ENCODE measurements around the gene VWA5B1. TPM values are rescaled to one million over a fixed set of nuclear protein-coding genes. Genes with fewer than 3 reads are reported as not detected.

VWA5B1 gene
- total RNA-seq, 3 donors from 2014 or later (not counting 1 experiment from before 2014, with no cell fraction given): not detected

DNA sequence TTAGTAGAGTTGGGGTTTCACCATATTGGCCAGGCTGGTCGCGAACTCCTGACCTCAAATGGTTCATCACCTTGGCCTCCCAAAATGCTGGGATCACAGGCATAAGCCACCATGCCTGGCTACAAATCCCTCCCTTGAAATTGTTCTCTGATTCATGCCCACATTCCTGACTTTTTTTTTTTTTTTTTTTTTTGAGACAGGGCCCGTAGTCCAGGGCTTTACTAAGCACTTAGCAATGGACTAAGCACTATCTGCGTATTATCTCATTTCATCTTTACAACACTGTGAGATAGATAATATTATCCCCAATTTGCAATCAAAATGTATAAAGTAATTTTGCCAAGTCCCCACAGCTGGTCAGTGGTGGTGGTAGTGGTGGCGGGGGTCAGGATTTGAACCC, 58.9 kb downstream of the VWA5B1 start:
- intact Hi-C loops (cut with micrococcal nuclease): no loop called here
- 94% methylated on average over 3 of the region's 5 CpGs for WGBS (ENCODE audit: insufficient coverage)
- peaks cover 2% of the 10 kb centered on the region in 2 donors for H3K9me3 Mint-ChIP-seq
- DNase-seq (no peak), ATAC-seq (no peak)
- H3K36me3 ChIP-seq (ENCODE audit: control insufficient read depth, insufficient read depth, low read length): no peaks in the 10 kb centered on the region
- peaks cover 6% of the 10 kb centered on the region for H3K27me3 ChIP-seq (ENCODE audit: control insufficient read depth, insufficient read depth, low read length)
- H3K36me3 Mint-ChIP-seq: peaks cover 8% of the 10 kb centered on the region
- no peaks in the 10 kb centered on the region for H3K9me3 ChIP-seq (ENCODE audit: control insufficient read depth, insufficient read depth, low read length)
- H3K4me1 Mint-ChIP-seq: no peaks in the 10 kb centered on the region
- no peaks in the 10 kb centered on the region for H3K4me1 ChIP-seq (ENCODE audit: control insufficient read depth, insufficient read depth, low read length)
- peaks cover 9 to 24% of the 10 kb centered on the region in 2 donors for H3K27me3 Mint-ChIP-seq (ENCODE audit: low read depth in 2 of 2)
- TF ChIP-seq CTCF (IDR thresholded peaks at IDR 0.05): no peak
- H3K27ac ChIP-seq (ENCODE audit: low read length): no peak overlapping the region
- no peak overlapping the region for H3K27ac Mint-ChIP-seq
- H3K4me3 ChIP-seq (ENCODE audit: low read length): no peak overlapping the region
- H3K4me3 Mint-ChIP-seq: no peak overlapping the region

- Histone ChIP-seq H3K27me3 (ENCODE audit: control insufficient read depth, insufficient read depth, low read length) (peaks cover 3% of the 10 kb centered on the region), H3K4me3 (ENCODE audit: low read length) (no peak overlapping the region), H3K36me3 (ENCODE audit: control insufficient read depth, insufficient read depth, low read length) (no peaks in the 10 kb centered on the region), H3K9me3 (ENCODE audit: control insufficient read depth, insufficient read depth, low read length) (no peaks in the 10 kb centered on the region), H3K27ac (ENCODE audit: low read length) (no peak overlapping the region), H3K4me1 (ENCODE audit: control insufficient read depth, insufficient read depth, low read length) (no peaks in the 10 kb centered on the region)
- Mint-ChIP-seq H3K27ac (no peak overlapping the region), H3K4me1 (no peaks in the 10 kb centered on the region), H3K36me3 (peaks cover 8% of the 10 kb centered on the region), H3K9me3 (peaks cover 2% of the 10 kb centered on the region in 2 donors), H3K4me3 (no peak overlapping the region), H3K27me3 (ENCODE audit: low read depth in 2 of 2) (peaks cover 6 to 20% of the 10 kb centered on the region in 2 donors)
- no peak for TF ChIP-seq CTCF (IDR thresholded peaks at IDR 0.05)
- intact Hi-C loops (cut with micrococcal nuclease): no loop called here
- ATAC-seq (no peak), DNase-seq (no peak)
- WGBS (ENCODE audit: insufficient coverage): 89% methylated on average over 11 of the region's 12 CpGs
Measured at GRCh38 chr1:20349971-20350370, 59.3 kb downstream of the VWA5B1 start.

DNA sequence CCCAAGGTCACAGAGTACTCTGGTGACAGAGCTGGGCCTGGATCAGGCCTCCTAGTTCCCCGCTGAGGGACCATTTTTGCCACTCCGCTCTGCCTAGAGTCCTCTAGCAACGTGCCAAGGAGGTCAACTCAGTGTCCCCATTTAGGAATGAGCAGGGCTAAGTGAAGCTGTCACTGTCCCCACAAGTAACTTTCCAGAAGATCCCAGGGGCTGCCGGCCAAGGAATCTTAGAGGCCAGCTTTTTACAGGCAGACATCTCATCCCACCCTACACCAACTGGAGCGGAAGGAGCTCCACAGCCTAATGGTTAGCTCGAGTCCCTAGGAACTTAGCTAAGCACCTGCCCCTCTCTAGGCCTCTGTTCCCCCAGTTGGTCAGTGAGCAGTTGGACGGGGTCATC, 59.7 kb downstream of the VWA5B1 start:
- Histone ChIP-seq H3K4me1 (ENCODE audit: control insufficient read depth, insufficient read depth, low read length) (no peaks in the 10 kb centered on the region), H3K36me3 (ENCODE audit: control insufficient read depth, insufficient read depth, low read length) (no peaks in the 10 kb centered on the region), H3K27ac (ENCODE audit: low read length) (no peak overlapping the region), H3K4me3 (ENCODE audit: low read length) (no peak overlapping the region), H3K27me3 (ENCODE audit: control insufficient read depth, insufficient read depth, low read length) (no peaks in the 10 kb centered on the region), H3K9me3 (ENCODE audit: control insufficient read depth, insufficient read depth, low read length) (no peaks in the 10 kb centered on the region)
- Mint-ChIP-seq H3K9me3 (peaks cover 2% of the 10 kb centered on the region in 2 donors), H3K27me3 (ENCODE audit: low read depth in 2 of 2) (peaks cover 6 to 18% of the 10 kb centered on the region in 2 donors), H3K4me3 (no peak overlapping the region), H3K27ac (no peak overlapping the region), H3K4me1 (no peaks in the 10 kb centered on the region), H3K36me3 (peaks cover 8% of the 10 kb centered on the region)
- ATAC-seq (no peak), DNase-seq (no peak)
- 89% methylated on average over 7 of the region's 7 CpGs for WGBS (ENCODE audit: insufficient coverage)
- no peak for TF ChIP-seq CTCF (IDR thresholded peaks at IDR 0.05)
- intact Hi-C loops (cut with micrococcal nuclease): no loop called here

GRCh38 chr1:20351911-20352701, 61.4 kb downstream of the VWA5B1 start:
- WGBS (ENCODE audit: insufficient coverage): 70% methylated on average over 9 of the region's 9 CpGs
- ATAC-seq (no peak), DNase-seq (no peak)
- Histone ChIP-seq H3K27me3 (ENCODE audit: control insufficient read depth, insufficient read depth, low read length) (no peaks in the 10 kb centered on the region), H3K27ac (ENCODE audit: low read length) (no peak overlapping the region), H3K9me3 (ENCODE audit: control insufficient read depth, insufficient read depth, low read length) (no peaks in the 10 kb centered on the region), H3K4me3 (ENCODE audit: low read length) (no peak overlapping the region), H3K36me3 (ENCODE audit: control insufficient read depth, insufficient read depth, low read length) (no peaks in the 10 kb centered on the region), H3K4me1 (ENCODE audit: control insufficient read depth, insufficient read depth, low read length) (no peaks in the 10 kb centered on the region)
- TF ChIP-seq CTCF (IDR thresholded peaks at IDR 0.05): no peak
- Mint-ChIP-seq H3K27me3 (ENCODE audit: low read depth in 2 of 2) (peaks cover 3 to 6% of the 10 kb centered on the region in 2 donors), H3K36me3 (no peaks in the 10 kb centered on the region), H3K27ac (no peak overlapping the region), H3K4me3 (no peak overlapping the region), H3K9me3 (no peaks in the 10 kb centered on the region), H3K4me1 (no peaks in the 10 kb centered on the region)
- intact Hi-C loops (cut with micrococcal nuclease): no loop called here
